ENCODE data around the gene NEIL3. TPM values are rescaled to one million over a fixed set of nuclear protein-coding genes. Genes with fewer than 3 reads are reported as not detected.
"Not testable (repeated sequence)": the region's sequence is repeated elsewhere in the genome, so short reads cannot be mapped to it uniquely, and the experiment has no call there.

NEIL3 gene
- total RNA-seq, 1 donor from 2014 or later: 18.2 TPM

GRCh38 chr4:177302371-177303100 lies 7.1 kb upstream of the NEIL3 start:
- peaks cover 2% of the 10 kb centered on the region for H3K9me3 Mint-ChIP-seq
- no peak for DNase-seq (ENCODE audit: low read depth, low spot score)
- H3K27me3 Mint-ChIP-seq (ENCODE audit: low read depth): no peaks in the 10 kb centered on the region
- no peak for TF ChIP-seq CTCF (conservative IDR thresholded peaks at IDR 0.05)
- no peak overlapping the region for H3K4me3 Mint-ChIP-seq
- no peak overlapping the region for H3K27ac Mint-ChIP-seq (ENCODE audit: unreplicated experiment)
- H3K36me3 Mint-ChIP-seq (ENCODE audit: low read depth): peaks cover 2% of the 10 kb centered on the region
- H3K4me1 Mint-ChIP-seq: no peaks in the 10 kb centered on the region

- no peak for TF ChIP-seq CTCF (conservative IDR thresholded peaks at IDR 0.05)
- DNase-seq (ENCODE audit: low read depth, low spot score): no peak
- Mint-ChIP-seq H3K27ac (ENCODE audit: unreplicated experiment) (no peak overlapping the region), H3K4me3 (no peak overlapping the region), H3K4me1 (no peaks in the 10 kb centered on the region), H3K9me3 (no peaks in the 10 kb centered on the region), H3K36me3 (ENCODE audit: low read depth) (no peaks in the 10 kb centered on the region), H3K27me3 (ENCODE audit: low read depth) (no peaks in the 10 kb centered on the region)
Observed at GRCh38 chr4:177304094-177304493, 5.6 kb upstream of the NEIL3 start.

GRCh38 chr4:177304864-177305263 lies 4.8 kb upstream of the NEIL3 start:
- not testable (repeated sequence) for H3K27me3 Mint-ChIP-seq (ENCODE audit: low read depth); DNase-seq (ENCODE audit: low read depth, low spot score); H3K4me1 Mint-ChIP-seq; H3K27ac Mint-ChIP-seq (ENCODE audit: unreplicated experiment); H3K4me3 Mint-ChIP-seq; H3K36me3 Mint-ChIP-seq (ENCODE audit: low read depth); H3K9me3 Mint-ChIP-seq

GRCh38 chr4:177308125-177308524 lies 1.5 kb upstream of the NEIL3 start:
- Mint-ChIP-seq H3K27me3 (ENCODE audit: low read depth) (no peaks in the 10 kb centered on the region), H3K36me3 (ENCODE audit: low read depth) (no peaks in the 10 kb centered on the region), H3K4me1 (peaks cover 31% of the 10 kb centered on the region), H3K4me3 (peak overlapping the region; percentile 54), H3K27ac (ENCODE audit: unreplicated experiment) (no peak overlapping the region), H3K9me3 (no peaks in the 10 kb centered on the region)
- no peak for TF ChIP-seq CTCF (conservative IDR thresholded peaks at IDR 0.05)
- DNase-seq (ENCODE audit: low read depth, low spot score): no peak

- no peak for TF ChIP-seq CTCF (conservative IDR thresholded peaks at IDR 0.05)
- Mint-ChIP-seq H3K27me3 (ENCODE audit: low read depth) (no peaks in the 10 kb centered on the region), H3K36me3 (ENCODE audit: low read depth) (no peaks in the 10 kb centered on the region), H3K4me3 (peak overlapping the region; percentile 92), H3K27ac (ENCODE audit: unreplicated experiment) (no peak overlapping the region), H3K9me3 (no peaks in the 10 kb centered on the region), H3K4me1 (peaks cover 31% of the 10 kb centered on the region)
- DNase-seq (ENCODE audit: low read depth, low spot score): no peak
Observed at GRCh38 chr4:177308847-177309521, 690 bp upstream of the NEIL3 start.

- no peaks in the 10 kb centered on the region for H3K27me3 Mint-ChIP-seq (ENCODE audit: low read depth)
- peaks cover 31% of the 10 kb centered on the region for H3K4me1 Mint-ChIP-seq
- no peak overlapping the region for H3K27ac Mint-ChIP-seq (ENCODE audit: unreplicated experiment)
- peaks cover 3% of the 10 kb centered on the region for H3K36me3 Mint-ChIP-seq (ENCODE audit: low read depth)
- TF ChIP-seq CTCF (conservative IDR thresholded peaks at IDR 0.05): no peak
- H3K9me3 Mint-ChIP-seq: no peaks in the 10 kb centered on the region
- peak overlapping the region; percentile 74 for H3K4me3 Mint-ChIP-seq
- no peak for DNase-seq (ENCODE audit: low read depth, low spot score)
Observed at GRCh38 chr4:177311589-177311988, 1.9 kb downstream of the NEIL3 start.
